ENCODE results near the gene SMAD6.

Gene SMAD6

DNA sequence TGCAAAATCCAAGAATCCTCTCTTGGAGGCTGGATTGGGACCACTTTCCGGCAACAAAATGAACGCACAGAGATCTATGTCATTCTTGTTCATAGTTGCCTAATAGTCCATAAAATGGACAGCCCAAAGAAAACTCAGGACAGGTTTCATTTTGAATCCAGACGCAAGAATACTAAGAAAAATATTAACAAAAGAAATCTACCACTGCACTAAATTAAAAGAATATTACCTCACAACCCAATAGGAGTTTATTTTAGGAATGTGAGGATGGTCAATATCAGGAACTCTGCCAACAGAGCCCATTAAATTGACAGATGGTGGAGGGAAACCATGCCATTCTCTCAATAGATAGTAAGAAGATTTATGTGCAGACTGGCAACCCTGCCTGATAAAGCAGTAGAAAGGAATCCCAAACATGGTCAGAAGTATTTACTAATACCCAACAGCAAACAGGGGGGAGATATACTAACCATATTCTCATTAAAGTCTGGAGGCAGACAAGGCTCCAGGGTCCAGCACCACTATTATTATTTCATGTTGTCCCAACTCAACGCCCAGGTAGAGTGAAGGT lies 127.6 kb downstream of the SMAD6 start:
- ATAC-seq (replicated peaks) (no peak), DNase-seq (no peak)
- H3K9me3 Mint-ChIP-seq: no peaks in the 10 kb centered on the region
- H3K36me3 Mint-ChIP-seq (ENCODE audit: insufficient read depth): no peaks in the 10 kb centered on the region
- no peak overlapping the region for H3K4me3 Mint-ChIP-seq
- H3K4me1 Mint-ChIP-seq (ENCODE audit: low read depth in 2 of 2): no peaks in the 10 kb centered on the region
- H3K27ac Mint-ChIP-seq: no peak overlapping the region
- H3K27me3 Mint-ChIP-seq: peaks cover 13 to 19% of the 10 kb centered on the region in 2 donors

DNA sequence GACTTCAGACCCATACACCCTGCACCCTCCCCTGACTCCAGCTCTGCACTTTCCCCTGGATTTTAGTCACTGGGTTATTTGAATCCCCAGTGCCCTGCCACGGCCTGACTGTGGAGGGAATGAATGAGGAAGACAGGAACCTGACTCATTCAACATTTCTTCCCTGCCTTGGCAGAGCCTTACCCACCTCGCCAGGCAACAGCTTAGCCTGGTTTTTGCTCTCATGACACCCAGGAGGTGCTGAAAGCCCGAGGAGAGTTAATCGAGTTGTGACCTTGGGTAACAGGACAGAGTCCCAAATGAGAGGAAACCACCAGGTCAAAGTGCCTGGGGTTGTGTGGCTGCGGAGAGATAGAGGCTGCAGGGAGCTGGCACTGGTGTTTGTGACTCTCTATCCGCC lies 128.3 kb downstream of the SMAD6 start:
- H3K27ac Mint-ChIP-seq: no peak overlapping the region
- peaks cover 13 to 19% of the 10 kb centered on the region in 2 donors for H3K27me3 Mint-ChIP-seq
- H3K36me3 Mint-ChIP-seq (ENCODE audit: insufficient read depth): no peaks in the 10 kb centered on the region
- no peak for ATAC-seq (replicated peaks)
- H3K4me3 Mint-ChIP-seq: no peak overlapping the region
- DNase-seq: no peak
- H3K4me1 Mint-ChIP-seq (ENCODE audit: low read depth in 2 of 2): no peaks in the 10 kb centered on the region
- H3K9me3 Mint-ChIP-seq: no peaks in the 10 kb centered on the region

DNA sequence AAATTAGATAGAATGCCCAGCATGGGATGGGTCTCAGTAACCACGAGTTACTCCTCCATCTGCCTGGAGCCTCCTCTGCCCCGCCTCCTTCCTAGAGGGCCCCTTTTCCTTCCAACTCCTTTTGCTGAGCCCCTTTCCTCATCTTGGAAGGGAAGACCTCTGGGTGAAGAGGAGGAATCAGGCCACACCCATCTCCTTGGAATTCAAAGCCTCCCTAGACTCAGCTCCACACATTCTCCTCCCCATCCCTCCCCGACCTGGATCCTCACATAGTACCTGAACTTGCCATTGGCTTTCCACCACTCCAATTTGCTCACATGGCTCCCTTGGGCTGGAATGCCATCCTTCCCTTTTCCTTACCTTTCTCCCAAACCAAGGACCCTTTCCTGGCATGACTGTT lies 128.8 kb downstream of the SMAD6 start:
- H3K27me3 Mint-ChIP-seq: peaks cover 13 to 19% of the 10 kb centered on the region in 2 donors
- no peak overlapping the region for H3K27ac Mint-ChIP-seq
- no peaks in the 10 kb centered on the region for H3K36me3 Mint-ChIP-seq (ENCODE audit: insufficient read depth)
- ATAC-seq (replicated peaks): no peak
- no peaks in the 10 kb centered on the region for H3K4me1 Mint-ChIP-seq (ENCODE audit: low read depth in 2 of 2)
- no peaks in the 10 kb centered on the region for H3K9me3 Mint-ChIP-seq
- no peak overlapping the region for H3K4me3 Mint-ChIP-seq
- DNase-seq: no peak

DNA sequence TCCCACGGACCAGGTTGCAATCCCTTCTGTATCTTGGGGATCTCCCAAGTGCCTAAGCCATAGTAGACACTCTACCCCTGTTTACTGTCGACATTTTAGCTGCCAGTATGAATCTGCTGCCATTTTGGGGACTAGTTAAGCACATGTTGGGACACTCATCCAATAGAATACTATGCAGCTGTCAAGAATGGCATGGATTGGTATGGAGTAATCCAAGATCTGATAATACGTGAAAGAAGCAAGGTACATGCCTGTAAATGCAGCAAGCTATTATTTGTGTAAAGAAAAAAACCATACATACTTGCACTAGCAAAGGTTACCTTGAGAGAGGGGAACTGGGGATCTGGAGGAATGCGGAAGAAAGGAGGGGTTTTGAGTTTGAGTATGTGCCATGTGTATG lies 129.3 kb downstream of the SMAD6 start:
- Mint-ChIP-seq H3K27me3 (peaks cover 13 to 19% of the 10 kb centered on the region in 2 donors), H3K36me3 (ENCODE audit: insufficient read depth) (no peaks in the 10 kb centered on the region), H3K4me3 (no peak overlapping the region), H3K27ac (no peak overlapping the region), H3K4me1 (ENCODE audit: low read depth in 2 of 2) (no peaks in the 10 kb centered on the region), H3K9me3 (no peaks in the 10 kb centered on the region)
- ATAC-seq (replicated peaks) (no peak), DNase-seq (no peak)

DNA sequence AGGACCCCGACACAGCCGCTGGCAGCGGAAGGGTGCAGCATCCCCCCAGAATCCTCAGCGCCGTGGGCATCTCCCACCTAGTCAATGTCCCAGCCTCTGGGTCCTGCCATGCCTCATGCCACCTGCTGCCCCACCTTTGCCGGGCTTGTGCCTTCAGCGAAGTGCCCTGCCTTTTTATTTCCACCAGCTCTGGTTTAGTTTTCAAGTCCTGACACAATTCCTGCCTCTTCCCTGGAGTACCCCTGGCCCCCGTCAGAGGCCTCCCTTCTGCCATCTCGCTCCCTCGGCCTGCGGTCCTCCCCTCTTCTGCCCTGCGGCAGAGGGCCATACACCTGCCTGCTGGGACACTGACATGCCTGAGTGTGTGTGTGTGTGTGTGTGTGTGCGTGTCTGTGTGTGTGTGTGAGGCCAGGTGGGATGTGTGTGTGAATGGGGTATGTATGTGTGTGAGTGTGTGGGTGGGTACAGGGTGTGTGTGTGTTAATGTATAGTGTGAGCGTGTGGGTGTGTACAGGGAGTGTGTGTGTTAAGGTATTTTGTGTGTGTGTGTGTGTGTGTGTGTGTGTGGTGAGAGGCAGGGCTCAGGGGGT lies 129.9 kb downstream of the SMAD6 start:
- Mint-ChIP-seq H3K4me1 (ENCODE audit: low read depth in 2 of 2) (no peaks in the 10 kb centered on the region), H3K36me3 (ENCODE audit: insufficient read depth) (no peaks in the 10 kb centered on the region), H3K27ac (no peak overlapping the region), H3K4me3 (no peak overlapping the region), H3K9me3 (no peaks in the 10 kb centered on the region), H3K27me3 (peaks cover 13 to 19% of the 10 kb centered on the region in 2 donors)
- no peak for ATAC-seq (replicated peaks)
- no peak for DNase-seq
